K562 (cell line): ENCODE results near the gene R3HDM2. TPM values are rescaled to one million over a fixed set of nuclear protein-coding genes. Genes with fewer than 3 reads are reported as not detected.
A peak's percentile ranks its signal among the peaks of the same experiment; 100 is the strongest.

Source experiments
- ATAC-seq: fragments of 200-7000 bp; cut with Tn5 transposase; 3 replicates; pipeline ENCODE4 v1.9.1; 2020; ENCODE audit warnings: moderate library complexity
- BruUV-seq: library from RNA; stranded (reverse); fragments of 400-500 nt; replicated peaks from 2 replicates; lab custom pipeline; 2021; lab: Mats Ljungman, UMichigan
- CTCF ChIA-PET: fragments of 300-600 bp; formaldehyde crosslinking; extraction: SDS; loops from one replicate; lab custom pipeline; 2021; ENCODE audit warnings: low intra/inter-chr PET ratio; lab: Yijun Ruan, JAX
- POLR2A ChIA-PET: fragments of 300-600, 350-650 bp; sonication (Branson Sonifier 250); formaldehyde crosslinking; extraction: SDS; loops from one replicate; lab custom pipeline; 2021; ENCODE audit warnings: antibody characterized with exemption, inconsistent platforms; lab: Yijun Ruan, JAX
- DNase-seq, 4 experiments: peaks; one replicate each; pipeline versions ENCODE4 v3.0.0 to v3.0.0-alpha.2; 2011 to 2018; ENCODE audit warnings: low spot score in 3 of 4, mixed read lengths in 3 of 4; ENCODE audit errors: extremely low read depth in 1 of 4
- FAIRE-seq: peaks from 2 replicates; lab custom pipeline; 2011; peaks lifted over from hg19 to GRCh38; lab: Jason Lieb, UNC
- H2AFZ ChIP-seq: 2 replicates; pipeline ENCODE4 v1.6.0; 2011; ENCODE audit warnings: low read depth, low read length, control low read depth, inconsistent platforms
- H3K27ac ChIP-seq: fragments of 200-600 bp; 3 replicates; pipeline ENCODE4 v1.8.0; 2011; ENCODE audit warnings: low read depth, mild to moderate bottlenecking, control low read depth, inconsistent platforms, low read length, moderate library complexity, mixed read lengths; ENCODE audit errors: extremely low read depth
- H3K27me3 ChIP-seq, 2 experiments: fragments of 300-600 bp in 1 of 2; 2 replicates in 1 of 2; 3 replicates in 1 of 2; pipeline versions ENCODE4 v1.6.0 to v1.8.0; 2011; ENCODE audit warnings: inconsistent platforms in 2 of 2, low read length in 2 of 2, mild to moderate bottlenecking in 1 of 2, mixed read lengths in 1 of 2, moderate library complexity in 1 of 2; ENCODE audit not compliant: control insufficient read depth in 2 of 2, insufficient read depth in 2 of 2
- H3K36me3 ChIP-seq: fragments of 300-600 bp; 3 replicates; pipeline ENCODE4 v1.8.0; 2011; ENCODE audit warnings: mild to moderate bottlenecking, low read length, inconsistent platforms; ENCODE audit not compliant: control insufficient read depth, insufficient read depth
- H3K4me1 ChIP-seq, 2 experiments: fragments of 200-600 bp in 1 of 2; replicated peaks in 1 of 2; 2 replicates in 1 of 2; 3 replicates in 1 of 2; pipeline versions ENCODE4 v1.5.1 to v1.8.0; 2011; ENCODE audit warnings: inconsistent platforms in 2 of 2, low read length in 2 of 2, mild to moderate bottlenecking in 1 of 2, mixed read lengths in 1 of 2, moderate library complexity in 1 of 2; ENCODE audit not compliant: control insufficient read depth in 2 of 2, insufficient read depth in 2 of 2
- H3K4me2 ChIP-seq: 2 replicates; pipeline ENCODE4 v1.6.1; 2011; ENCODE audit warnings: low read length, control low read depth, inconsistent platforms, mixed read lengths; ENCODE audit not compliant: insufficient read depth
- H3K4me3 ChIP-seq: fragments of 200-600 bp; sonication (generic), shearing (Covaris generic); 2 replicates; pipeline ENCODE4 v1.5.1; 2016; ENCODE audit warnings: control low read depth, inconsistent platforms
- H3K79me2 ChIP-seq: fragments of 200-600 bp; 3 replicates; pipeline ENCODE4 v1.8.0; 2011; ENCODE audit warnings: low read length, inconsistent platforms; ENCODE audit not compliant: control insufficient read depth, insufficient read depth
- H3K9ac ChIP-seq, 2 experiments: 2 replicates each; pipeline versions ENCODE4 v1.6.0 to v1.6.1; 2011; ENCODE audit warnings: low read depth in 2 of 2, low read length in 2 of 2, control low read depth in 1 of 2, inconsistent platforms in 1 of 2, mild to moderate bottlenecking in 1 of 2, mixed read lengths in 1 of 2; ENCODE audit not compliant: insufficient read depth in 1 of 2
- H3K9me1 ChIP-seq: one replicate; pipeline ENCODE4 v1.6.0; 2011; ENCODE audit warnings: inconsistent platforms, mild to moderate bottlenecking, low read length, moderate library complexity; ENCODE audit not compliant: control insufficient read depth, insufficient read depth
- H3K9me3 ChIP-seq: replicated peaks from 2 replicates; pipeline ENCODE4 v1.5.1; 2011; ENCODE audit warnings: low read depth, low read length, inconsistent platforms; ENCODE audit not compliant: control insufficient read depth, insufficient read depth
- H4K20me1 ChIP-seq: replicated peaks from 2 replicates; pipeline ENCODE4 v1.6.1; 2011; ENCODE audit warnings: low read length, inconsistent platforms, mixed read lengths; ENCODE audit not compliant: control insufficient read depth, insufficient read depth
- CBX5 ChIP-seq: IDR thresholded peaks from 2 replicates; pipeline ENCODE4 v1.6.1; 2014; ENCODE audit warnings: low read depth, borderline replicate concordance
- KDM2B ChIP-seq: fragments of 250-450 bp; sonication (Bioruptor Pico); IDR thresholded peaks from 2 replicates; pipeline ENCODE4 v1.8.0; 2021; ENCODE audit warnings: mild to moderate bottlenecking, moderate library complexity
- PCBP1 ChIP-seq: fragments of 200-400 bp; formaldehyde crosslinking; IDR thresholded peaks from 2 replicates; pipeline ENCODE4 v1.6.1; 2018; ENCODE audit warnings: mild to moderate bottlenecking, low read depth, low read length; ENCODE audit not compliant: poor library complexity, severe bottlenecking
- ZNF263 ChIP-seq: sonication (generic); formaldehyde crosslinking; IDR thresholded peaks from 2 replicates; pipeline ENCODE4 v1.8.0; 2022; ENCODE audit warnings: mild to moderate bottlenecking, missing genetic modification reagents, borderline replicate concordance
- WGBS: fragments of 100-300 bp; shearing (Covaris generic); methylation state at CpG from one replicate; pipeline ENCODE4 v1.1.6; 2016; ENCODE audit warnings: low coverage, mixed read lengths; ENCODE audit not compliant: insufficient coverage; ENCODE audit errors: missing lambda C conversion rate; 5-methylcytosine and 5-hydroxymethylcytosine counted together
- in situ Hi-C: fragments of 300-500 bp; cut with MboI; formaldehyde crosslinking; loops from 4 replicates; pipeline ENCODE4 v1.15.0; 2018; ENCODE audit warnings: inconsistent platforms, mixed read lengths
- intact Hi-C: fragments of 100-400 bp; cut with micrococcal nuclease; formaldehyde crosslinking; loops from 2 replicates; pipeline ENCODE4 v1.14.2; 2022
- polyA plus RNA-seq, 8 experiments: library from polyadenylated mRNA; depleted of rRNA in 4 of 8; stranded (reverse) in 5 of 8; unstranded in 3 of 8; fragments of >200 nt; fragmentation: Nextera tagmentation in 2 of 8; fragmentation: Illumina TruSeq in 1 of 8; extraction: Ambion mirVana in 2 of 8; extraction: Trizol in 1 of 8; gene quantifications; 2 replicates each; pipeline versions ENCODE4 v1.2.1 to v1.2.3, GENCODE V29; 2011 to 2014; ENCODE audit warnings: inconsistent platforms in 1 of 8, missing spikeins in 1 of 8
- total RNA-seq, 7 experiments: library from RNA; depleted of rRNA in 6 of 7; stranded (reverse); fragments of >200 nt in 6 of 7; fragmentation: Illumina TruSeq in 2 of 7; extraction: Trizol in 2 of 7; gene quantifications; 2 replicates each; pipeline versions ENCODE4 v1.2.1 to v1.2.3, GENCODE V29; 2011 to 2021; ENCODE audit warnings: low replicate concordance in 1 of 7
- TF ChIP-seq, protein P1 (sequence below), 3 experiments: fragments of 200-800 bp in 1 of 3; fragments of 250-450 bp in 1 of 3; fragments of 450-650 bp in 1 of 3; sonication (Bioruptor Pico) in 1 of 3; sonication (Bioruptor generic) in 1 of 3; formaldehyde crosslinking in 1 of 3; IDR thresholded peaks; 2 replicates each; pipeline versions ENCODE4 v1.6.1 to v1.8.0; 2016 to 2022; ENCODE audit warnings: mild to moderate bottlenecking in 2 of 3, missing genetic modification characterization in 2 of 3, missing compliant biosample characterization in 1 of 3, moderate library complexity in 1 of 3

R3HDM2 gene
- total and polyA plus RNA-seq, 9 of the 15 experiments (the other 6 are each of a cell fraction or from before 2014, with no cell fraction given), result 3.3 to 18.8 (median 9.0) TPM

DNA sequence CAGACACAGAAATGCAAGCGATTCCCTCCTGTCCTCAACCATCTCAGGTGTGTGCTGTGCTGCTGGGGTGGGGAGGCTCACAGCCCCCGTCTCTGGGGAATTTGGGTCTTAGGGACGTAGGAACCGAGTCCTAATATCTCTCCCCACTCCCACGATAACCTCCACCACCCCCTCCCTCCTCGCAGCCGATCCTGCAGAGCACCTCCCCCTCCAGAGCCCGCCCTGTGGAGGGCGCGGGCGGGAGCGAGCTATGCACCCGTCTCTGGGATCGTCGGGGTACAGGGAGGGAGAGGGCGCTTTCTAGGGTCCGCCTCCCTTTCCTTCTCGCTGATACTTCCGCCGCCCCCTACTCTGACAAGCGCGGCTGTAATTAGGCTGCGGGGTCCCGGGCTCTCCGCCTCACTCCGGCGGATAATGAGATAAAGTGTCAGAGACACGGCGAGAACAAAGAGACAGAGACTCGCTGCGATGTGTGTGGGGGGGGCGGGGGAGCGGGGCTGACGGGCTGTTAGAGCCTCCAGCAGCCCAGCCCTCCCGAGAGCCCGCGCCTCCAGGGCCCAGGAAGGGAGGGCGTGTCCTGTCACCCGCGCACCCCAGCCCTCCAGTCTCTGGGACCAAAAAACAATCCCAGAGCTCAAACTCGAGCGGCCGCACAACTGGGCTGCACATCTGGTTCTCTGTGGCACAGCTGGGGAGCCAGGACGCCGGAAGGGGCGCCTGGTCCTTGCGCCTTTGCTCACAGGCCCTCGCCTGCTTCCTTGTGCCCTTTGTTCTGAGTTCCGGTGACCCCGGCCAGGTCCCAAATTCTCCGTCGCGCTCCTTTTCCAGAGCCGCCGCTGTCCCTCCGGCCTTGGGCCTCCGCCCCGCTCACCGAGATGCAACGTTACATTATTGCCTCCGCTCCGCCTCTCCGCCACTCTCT is 192.7 kb downstream of the R3HDM2 start (continued):
- TF ChIP-seq, protein P1, sequence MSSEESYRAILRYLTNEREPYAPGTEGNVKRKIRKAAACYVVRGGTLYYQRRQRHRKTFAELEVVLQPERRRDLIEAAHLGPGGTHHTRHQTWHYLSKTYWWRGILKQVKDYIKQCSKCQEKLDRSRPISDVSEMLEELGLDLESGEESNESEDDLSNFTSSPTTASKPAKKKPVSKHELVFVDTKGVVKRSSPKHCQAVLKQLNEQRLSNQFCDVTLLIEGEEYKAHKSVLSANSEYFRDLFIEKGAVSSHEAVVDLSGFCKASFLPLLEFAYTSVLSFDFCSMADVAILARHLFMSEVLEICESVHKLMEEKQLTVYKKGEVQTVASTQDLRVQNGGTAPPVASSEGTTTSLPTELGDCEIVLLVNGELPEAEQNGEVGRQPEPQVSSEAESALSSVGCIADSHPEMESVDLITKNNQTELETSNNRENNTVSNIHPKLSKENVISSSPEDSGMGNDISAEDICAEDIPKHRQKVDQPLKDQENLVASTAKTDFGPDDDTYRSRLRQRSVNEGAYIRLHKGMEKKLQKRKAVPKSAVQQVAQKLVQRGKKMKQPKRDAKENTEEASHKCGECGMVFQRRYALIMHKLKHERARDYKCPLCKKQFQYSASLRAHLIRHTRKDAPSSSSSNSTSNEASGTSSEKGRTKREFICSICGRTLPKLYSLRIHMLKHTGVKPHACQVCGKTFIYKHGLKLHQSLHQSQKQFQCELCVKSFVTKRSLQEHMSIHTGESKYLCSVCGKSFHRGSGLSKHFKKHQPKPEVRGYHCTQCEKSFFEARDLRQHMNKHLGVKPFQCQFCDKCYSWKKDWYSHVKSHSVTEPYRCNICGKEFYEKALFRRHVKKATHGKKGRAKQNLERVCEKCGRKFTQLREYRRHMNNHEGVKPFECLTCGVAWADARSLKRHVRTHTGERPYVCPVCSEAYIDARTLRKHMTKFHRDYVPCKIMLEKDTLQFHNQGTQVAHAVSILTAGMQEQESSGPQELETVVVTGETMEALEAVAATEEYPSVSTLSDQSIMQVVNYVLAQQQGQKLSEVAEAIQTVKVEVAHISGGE (CRISPR knock-in tag; IDR thresholded peaks at IDR 0.05), result peak in 1 of 3 experiments; percentile 37; a peak in 1 of 6 replicates
- TF ChIP-seq KDM2B (CRISPR knock-in tag) (0 out of 2 replicates have a peak, but pooled peaks have one; percentile 17), PCBP1 (peak; percentile 50)

DNA sequence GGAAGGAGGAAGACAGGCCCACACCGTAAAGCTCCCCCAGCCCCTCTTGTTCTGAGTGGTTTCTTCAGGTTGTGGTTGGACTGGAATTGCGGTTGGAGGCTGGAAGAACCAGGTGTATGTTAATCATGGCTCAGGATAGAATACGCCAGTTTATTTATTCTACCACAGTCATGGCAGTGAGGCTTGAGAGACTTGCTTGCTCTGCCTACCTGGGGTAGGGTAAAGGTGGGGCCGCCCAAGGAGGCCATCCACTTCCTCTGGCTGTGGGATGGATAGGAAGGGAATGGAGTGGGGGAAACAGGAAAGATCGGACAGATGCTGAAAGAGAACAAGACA is 193.3 kb downstream of the R3HDM2 start:
- no peak overlapping the region for H2AFZ ChIP-seq
- ChIA-PET CTCF (interaction anchor here (6.6 kb wide), 1 partner anchor 24 kb away, joined by 186 read pairs; the partner anchor contains the start of gene NXPH4), POLR2A (interaction anchor here (0.6 to 4.7 kb wide), 4 partner anchors 8 to 257 kb away, joined by 3 to 33 read pairs (median 8); partner anchors contain the start of gene SHMT2)
- H3K9ac ChIP-seq, result no peak overlapping the region; a peak in 1 of 4 replicates
- ATAC-seq (no peak), FAIRE-seq (no peak), DNase-seq (no peak)
- TF ChIP-seq ZNF263 (CRISPR knock-in tag) (0 out of 2 replicates have a peak, but pooled peaks have one; percentile 21), CBX5 (no peak)
- H3K4me2 ChIP-seq, result peak overlapping the region; percentile 84; the same call in 1 of the 2 replicates
- no peak overlapping the region for H3K4me3 ChIP-seq
- no peaks in the 10 kb centered on the region for H3K79me2 ChIP-seq
- intact Hi-C loops, result no loop called here
- peaks cover 8% of the 10 kb centered on the region for H4K20me1 ChIP-seq
- peaks cover 33% of the 10 kb centered on the region; the same call in 2 of the 3 replicates for H3K36me3 ChIP-seq
- H3K27ac ChIP-seq, result no peak overlapping the region
- no peaks in the 10 kb centered on the region for H3K9me3 ChIP-seq
- 60% methylated on average over 5 of the region's 5 CpGs for WGBS
- H3K4me1 ChIP-seq, result peaks cover 42 to 83% of the 10 kb centered on the region in 2 experiments
- peaks cover 2 to 23% of the 10 kb centered on the region in 2 experiments; a peak in 3 of 5 replicates for H3K27me3 ChIP-seq
- peaks cover 2% of the 10 kb centered on the region for H3K9me1 ChIP-seq
- BruUV-seq, result no TSS peak
- in situ Hi-C loops, result no loop called here
